Keratinocyte (primary cell): ENCODE results near the gene CYP4V2. TPM values are rescaled to one million over a fixed set of nuclear protein-coding genes. Genes with fewer than 3 reads are reported as not detected.

Source experiments
- DNase-seq: peaks from one replicate; pipeline ENCODE4 v3.0.0-alpha.2; 2011; ENCODE audit warnings: low read depth, missing footprints, low spot score
- FAIRE-seq: peaks from 2 replicates; lab custom pipeline; 2011; peaks lifted over from hg19 to GRCh38; lab: Jason Lieb, UNC
- H2AFZ ChIP-seq: 2 replicates; pipeline ENCODE4 v1.6.0; 2012; ENCODE audit warnings: low read length, control low read depth, inconsistent platforms; ENCODE audit not compliant: control insufficient read depth
- H3K27ac ChIP-seq: 2 replicates; pipeline ENCODE4 v1.5.1; 2011; ENCODE audit warnings: low read length; ENCODE audit not compliant: control insufficient read depth, insufficient read depth
- H3K27me3 ChIP-seq: 3 replicates; pipeline ENCODE4 v1.6.0; 2011; ENCODE audit warnings: low read length; ENCODE audit not compliant: control insufficient read depth, insufficient read depth; ENCODE audit errors: extremely low read depth
- H3K36me3 ChIP-seq, 2 experiments: 2 replicates in 1 of 2; 3 replicates in 1 of 2; pipeline ENCODE4 v1.5.1; 2011; ENCODE audit warnings: low read length in 2 of 2, mild to moderate bottlenecking in 1 of 2; ENCODE audit not compliant: control insufficient read depth in 2 of 2, insufficient read depth in 2 of 2; ENCODE audit errors: extremely low read depth in 1 of 2
- H3K4me1 ChIP-seq: 3 replicates; pipeline ENCODE4 v1.5.1; 2011; ENCODE audit warnings: low read length; ENCODE audit not compliant: control insufficient read depth, insufficient read depth; ENCODE audit errors: extremely low read depth
- H3K4me2 ChIP-seq: 3 replicates; pipeline ENCODE4 v1.6.0; 2011; ENCODE audit warnings: low read depth, low read length; ENCODE audit not compliant: control insufficient read depth, insufficient read depth; ENCODE audit errors: extremely low read depth
- H3K4me3 ChIP-seq, 3 experiments: fragments of 200-600 bp in 1 of 3; sonication (generic) in 1 of 3; 2 replicates in 2 of 3; 3 replicates in 1 of 3; pipeline ENCODE4 v1.5.1; 2011 to 2016; ENCODE audit warnings: low read length in 3 of 3, mild to moderate bottlenecking in 3 of 3, control low read depth in 2 of 3, inconsistent platforms in 1 of 3, low read depth in 1 of 3, mixed read lengths in 1 of 3, mixed run types in 1 of 3, moderate library complexity in 1 of 3; ENCODE audit not compliant: control insufficient read depth in 2 of 3, insufficient read depth in 2 of 3; ENCODE audit errors: extremely low read depth in 1 of 3
- H3K79me2 ChIP-seq: 2 replicates; pipeline ENCODE4 v1.6.0; 2012; ENCODE audit warnings: low read length; ENCODE audit not compliant: control insufficient read depth, insufficient read depth
- H3K9ac ChIP-seq: 3 replicates; pipeline ENCODE4 v1.6.0; 2011; ENCODE audit warnings: low read length; ENCODE audit not compliant: control insufficient read depth, insufficient read depth; ENCODE audit errors: extremely low read depth
- H3K9me1 ChIP-seq: 3 replicates; pipeline ENCODE4 v1.6.0; 2011; ENCODE audit warnings: low read length; ENCODE audit not compliant: control insufficient read depth, insufficient read depth; ENCODE audit errors: extremely low read depth
- H3K9me3 ChIP-seq: 2 replicates; pipeline ENCODE4 v1.5.1; 2012; ENCODE audit warnings: low read depth, low read length; ENCODE audit not compliant: control insufficient read depth
- H4K20me1 ChIP-seq: 3 replicates; pipeline ENCODE4 v1.6.0; 2011; ENCODE audit warnings: low read length; ENCODE audit not compliant: control insufficient read depth, insufficient read depth; ENCODE audit errors: extremely low read depth
- EZH2 ChIP-seq: IDR thresholded peaks from one replicate; pipeline ENCODE4 v1.6.1; 2012; ENCODE audit warnings: inconsistent platforms, mild to moderate bottlenecking, low read length, moderate library complexity
- dilution Hi-C: fragments of 300-500 bp; cut with MboI; formaldehyde crosslinking; loops from one replicate; pipeline ENCODE4 v1.7.0; 2020; ENCODE audit warnings: low sequenced_read_pairs; ENCODE audit not compliant: extremely low pct_ligation_motif_present
- polyA plus RNA-seq, 5 experiments: library from polyadenylated mRNA; depleted of rRNA in 3 of 5; stranded (reverse) in 3 of 5; stranded (forward) in 1 of 5; unstranded in 1 of 5; fragments of >200 nt; gene quantifications; 1 replicate in 1 of 5; 2 replicates in 3 of 5; 3 replicates in 1 of 5; pipeline versions ENCODE4 v1.2.1 to v1.2.3, GENCODE V29; 2011 to 2012; ENCODE audit warnings: missing spikeins in 2 of 5, low read depth in 1 of 5, low replicate concordance in 1 of 5
- TF ChIP-seq, protein P1 (sequence below), 3 experiments: IDR thresholded peaks in 1 of 3; conservative IDR thresholded peaks in 1 of 3; optimal IDR thresholded peaks in 1 of 3; 2 replicates in 2 of 3; 3 replicates in 1 of 3; pipeline versions ENCODE3 to v1.5.1; 2011; ENCODE audit warnings: low read length in 3 of 3, mild to moderate bottlenecking in 3 of 3, moderate library complexity in 2 of 3, control low read depth in 1 of 3, inconsistent platforms in 1 of 3; ENCODE audit not compliant: insufficient read depth in 2 of 3; ENCODE audit errors: extremely low read depth in 1 of 3

The CYP4V2 gene
- polyA plus RNA-seq, 1 donor (not counting 4 experiments of a cell fraction or from before 2014, with no cell fraction given) = 8.8 TPM

DNA sequence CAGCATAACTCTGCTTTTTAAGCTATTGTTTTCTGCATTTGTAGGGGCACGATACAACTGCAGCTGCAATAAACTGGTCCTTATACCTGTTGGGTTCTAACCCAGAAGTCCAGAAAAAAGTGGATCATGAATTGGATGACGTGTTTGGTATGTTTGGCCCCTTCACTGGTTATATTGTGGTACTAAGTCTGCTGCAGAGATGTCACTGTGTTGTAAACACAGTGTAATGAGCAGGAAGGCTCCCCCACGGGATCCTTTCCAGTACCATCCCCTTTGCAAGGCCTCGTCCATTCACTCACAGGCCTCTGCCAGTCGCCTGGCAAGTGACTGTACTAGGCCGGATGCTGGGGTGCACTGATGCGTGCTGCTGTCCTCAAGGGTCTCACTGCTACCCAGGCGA, 13.8 kb downstream of the CYP4V2 start:
- Histone ChIP-seq H2AFZ (no peak overlapping the region), H3K27me3 (no peaks in the 10 kb centered on the region), H3K9me1 (no peaks in the 10 kb centered on the region), H4K20me1 (no peaks in the 10 kb centered on the region), H3K9me3 (no peaks in the 10 kb centered on the region), H3K27ac (no peak overlapping the region), H3K9ac (no peak overlapping the region), H3K4me1 (no peaks in the 10 kb centered on the region), H3K4me2 (no peak overlapping the region), H3K79me2 (no peaks in the 10 kb centered on the region), H3K36me3 (no peaks in the 10 kb centered on the region), H3K4me3 (no peak overlapping the region)
- dilution Hi-C loops = no loop called here
- no peak for TF ChIP-seq EZH2
- TF ChIP-seq, protein P1, sequence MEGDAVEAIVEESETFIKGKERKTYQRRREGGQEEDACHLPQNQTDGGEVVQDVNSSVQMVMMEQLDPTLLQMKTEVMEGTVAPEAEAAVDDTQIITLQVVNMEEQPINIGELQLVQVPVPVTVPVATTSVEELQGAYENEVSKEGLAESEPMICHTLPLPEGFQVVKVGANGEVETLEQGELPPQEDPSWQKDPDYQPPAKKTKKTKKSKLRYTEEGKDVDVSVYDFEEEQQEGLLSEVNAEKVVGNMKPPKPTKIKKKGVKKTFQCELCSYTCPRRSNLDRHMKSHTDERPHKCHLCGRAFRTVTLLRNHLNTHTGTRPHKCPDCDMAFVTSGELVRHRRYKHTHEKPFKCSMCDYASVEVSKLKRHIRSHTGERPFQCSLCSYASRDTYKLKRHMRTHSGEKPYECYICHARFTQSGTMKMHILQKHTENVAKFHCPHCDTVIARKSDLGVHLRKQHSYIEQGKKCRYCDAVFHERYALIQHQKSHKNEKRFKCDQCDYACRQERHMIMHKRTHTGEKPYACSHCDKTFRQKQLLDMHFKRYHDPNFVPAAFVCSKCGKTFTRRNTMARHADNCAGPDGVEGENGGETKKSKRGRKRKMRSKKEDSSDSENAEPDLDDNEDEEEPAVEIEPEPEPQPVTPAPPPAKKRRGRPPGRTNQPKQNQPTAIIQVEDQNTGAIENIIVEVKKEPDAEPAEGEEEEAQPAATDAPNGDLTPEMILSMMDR (optimal IDR thresholded peaks at IDR 0.05 in 1 of 3, IDR thresholded peaks at IDR 0.05 in 1 of 3, conservative IDR thresholded peaks at IDR 0.05 in 1 of 3; ENCODE audit: extremely low read depth in 1 of 3, insufficient read depth in 2 of 3, low read length in 3 of 3) = no peak
- DNase-seq = no peak
- FAIRE-seq = no peak

DNA sequence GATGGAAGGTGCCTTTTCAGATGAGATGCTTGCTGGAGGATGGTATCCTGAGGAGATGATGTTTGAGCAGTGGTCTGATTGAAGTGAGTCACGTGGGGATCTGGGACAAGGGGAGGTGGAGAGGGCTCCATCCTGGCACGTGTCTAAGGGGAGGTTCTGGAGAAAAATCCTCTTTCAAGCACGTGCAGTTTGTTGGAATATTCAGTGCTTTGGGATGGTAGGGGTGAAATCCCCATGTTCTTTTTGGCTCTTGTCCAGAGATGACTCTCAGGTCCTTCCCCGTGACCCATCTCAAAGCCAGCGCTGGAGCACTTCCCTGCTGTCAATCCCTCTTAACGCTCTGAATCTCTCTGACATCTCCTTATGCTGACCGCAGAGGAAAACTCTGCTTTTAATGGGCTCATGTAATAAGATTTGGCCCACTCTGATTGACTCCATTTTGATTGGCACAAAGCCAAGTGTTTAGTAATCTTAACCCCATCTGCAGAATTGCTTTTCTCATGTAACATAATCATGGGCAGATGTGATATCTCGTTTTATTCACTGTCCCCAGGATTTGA, 25.2 kb downstream of the CYP4V2 start:
- H3K27me3 ChIP-seq = no peaks in the 10 kb centered on the region
- H3K4me1 ChIP-seq = no peaks in the 10 kb centered on the region
- no peak overlapping the region for H3K4me2 ChIP-seq
- H3K9ac ChIP-seq = no peak overlapping the region
- H2AFZ ChIP-seq = no peak overlapping the region
- no peak overlapping the region for H3K27ac ChIP-seq
- H3K79me2 ChIP-seq = no peaks in the 10 kb centered on the region
- DNase-seq (no peak), FAIRE-seq (no peak)
- no peaks in the 10 kb centered on the region for H3K36me3 ChIP-seq
- no peak for TF ChIP-seq EZH2
- TF ChIP-seq, protein P1 (optimal IDR thresholded peaks at IDR 0.05 in 1 of 3, IDR thresholded peaks at IDR 0.05 in 1 of 3, conservative IDR thresholded peaks at IDR 0.05 in 1 of 3; ENCODE audit: extremely low read depth in 1 of 3, insufficient read depth in 2 of 3, low read length in 3 of 3) = no peak
- no peak overlapping the region for H3K4me3 ChIP-seq
- dilution Hi-C loops = no loop called here
- H3K9me1 ChIP-seq = no peaks in the 10 kb centered on the region
- no peaks in the 10 kb centered on the region for H4K20me1 ChIP-seq
- no peaks in the 10 kb centered on the region for H3K9me3 ChIP-seq
